Fibroblast of lung (primary cell): Measurements from ENCODE around the gene AKT2.

Source experiments
- CTCF ChIP-seq, 2 donors: IDR thresholded peaks in 1 of 2; conservative IDR thresholded peaks in 1 of 2; 1 replicate in 1 of 2; 2 replicates in 1 of 2; pipeline ENCODE4 v1.5.1; 2011 to 2012; ENCODE audit warnings: low read length in 2 of 2, control low read depth in 1 of 2, inconsistent platforms in 1 of 2, low read depth in 1 of 2, mild to moderate bottlenecking in 1 of 2
- EZH2 ChIP-seq: IDR thresholded peaks from 2 replicates; pipeline ENCODE4 v1.5.1; 2012; ENCODE audit warnings: low read length, control low read depth, mild to moderate bottlenecking; ENCODE audit errors: missing control alignments

GRCh38 chr19:40190891-40191835 lies 94.0 kb downstream of the AKT2 start, which contains the start of gene MAP3K10:
- TF ChIP-seq CTCF (conservative IDR thresholded peaks at IDR 0.05 in 1 of 2, IDR thresholded peaks at IDR 0.05 in 1 of 2; ENCODE audit: low read depth in 1 of 2, low read length in 2 of 2) = no peak
- TF ChIP-seq EZH2 = no peak
